Transverse colon (tissue), 4 donors: ENCODE results near the gene LMO7.

ENCODE experiments used
- CTCF ChIP-seq, 5 experiments: fragments of 200-600 bp in 3 of 5; fragments of 450-650 bp in 2 of 5; sonication (generic) in 3 of 5; IDR thresholded peaks; 1 replicate in 2 of 5; 2 replicates in 3 of 5; pipeline ENCODE4 v1.5.1; 2016 to 2017; ENCODE audit warnings: antibody characterized with exemption in 5 of 5, inconsistent platforms in 3 of 5, mild to moderate bottlenecking in 2 of 5, moderate library complexity in 1 of 5
- EP300 ChIP-seq: sonication (generic); formaldehyde crosslinking; IDR thresholded peaks from one replicate; pipeline ENCODE4 v1.6.1; 2017; ENCODE audit warnings: antibody characterized with exemption, low read depth
- POLR2A ChIP-seq: fragments of 450-650 bp; IDR thresholded peaks from one replicate; pipeline ENCODE4 v1.6.1; 2016; ENCODE audit warnings: antibody characterized with exemption, mild to moderate bottlenecking, moderate library complexity
- POLR2AphosphoS5 ChIP-seq, 3 donors: sonication (generic); formaldehyde crosslinking; IDR thresholded peaks; one replicate each; pipeline ENCODE4 v1.6.1; 2016; ENCODE audit warnings: antibody characterized with exemption in 3 of 3

GRCh38 chr13:75693227-75693626, 57.1 kb downstream of the LMO7 start:
- TF ChIP-seq CTCF (IDR thresholded peaks at IDR 0.05) (no peak), POLR2A (no peak), POLR2AphosphoS5 (IDR thresholded peaks at IDR 0.05) (no peak), EP300 (no peak)
